Skeletal muscle tissue (tissue), 4 donors: Measurements from ENCODE around the gene WIZ. TPM values are rescaled to one million over a fixed set of nuclear protein-coding genes. Genes with fewer than 3 reads are reported as not detected.
"Not testable (repeated sequence)": the region's sequence is repeated elsewhere in the genome, so short reads cannot be mapped to it uniquely, and the experiment has no call there.

Experiments used
- H3K27ac ChIP-seq: one replicate; pipeline ENCODE4 v1.7.0; 2013; ENCODE audit warnings: mild to moderate bottlenecking, low read depth, low read length, inconsistent platforms
- H3K27me3 ChIP-seq, 3 donors: one replicate each; pipeline ENCODE4 v1.7.0; 2013; ENCODE audit warnings: low read length in 3 of 3; ENCODE audit not compliant: control insufficient read depth in 3 of 3, insufficient read depth in 3 of 3
- H3K36me3 ChIP-seq, 3 donors: one replicate each; pipeline ENCODE4 v1.7.0; 2013; ENCODE audit warnings: low read length in 3 of 3; ENCODE audit not compliant: control insufficient read depth in 3 of 3, insufficient read depth in 3 of 3
- H3K4me1 ChIP-seq, 3 donors: one replicate each; pipeline ENCODE4 v1.7.0; 2013; ENCODE audit warnings: low read length in 3 of 3, mild to moderate bottlenecking in 3 of 3; ENCODE audit not compliant: control insufficient read depth in 3 of 3, insufficient read depth in 3 of 3
- H3K4me3 ChIP-seq, 3 donors: one replicate each; pipeline ENCODE4 v1.7.0; 2013; ENCODE audit warnings: low read length in 3 of 3
- H3K9ac ChIP-seq, 3 donors: one replicate each; pipeline ENCODE4 v1.7.0; 2013; ENCODE audit warnings: low read length in 3 of 3, mild to moderate bottlenecking in 3 of 3, moderate library complexity in 2 of 3, low read depth in 1 of 3
- H3K9me3 ChIP-seq, 3 donors: one replicate each; pipeline ENCODE4 v1.7.0; 2013; ENCODE audit warnings: low read length in 3 of 3; ENCODE audit not compliant: control insufficient read depth in 3 of 3
- total RNA-seq: library from RNA; depleted of rRNA; stranded (reverse); fragments of >200 nt; gene quantifications from one replicate; pipeline ENCODE4 v1.2.3, GENCODE V29; 2014
- donor health status: Osteomylitis.

WIZ gene
- total RNA-seq, 1 donor from 2014 or later, result 3.7 TPM

- Histone ChIP-seq H3K36me3 (peaks cover 38 to 49% (median 47%) of the 10 kb centered on the region in 3 donors), H3K27ac (peak overlapping the region; percentile 66), H3K9me3 (no peaks in the 10 kb centered on the region), H3K4me3 (no peak overlapping the region), H3K4me1 (peaks cover 23 to 44% (median 25%) of the 10 kb centered on the region in 3 donors), H3K9ac (peak overlapping the region in 2 of 3 donors; percentile 45 to 50), H3K27me3 (no peaks in the 10 kb centered on the region)
Observed at GRCh38 chr19:15422296-15423075, 27.3 kb downstream of the WIZ start.

GRCh38 chr19:15421721-15422260 lies 28.0 kb downstream of the WIZ start:
- H3K27ac ChIP-seq, result peak overlapping the region; percentile 66
- peaks cover 30 to 51% (median 32%) of the 10 kb centered on the region in 3 donors for H3K4me1 ChIP-seq
- H3K36me3 ChIP-seq, result peaks cover 31 to 42% (median 40%) of the 10 kb centered on the region in 3 donors
- peak overlapping the region in 2 of 3 donors; percentile 45 to 50 for H3K9ac ChIP-seq
- H3K9me3 ChIP-seq, result no peaks in the 10 kb centered on the region
- H3K27me3 ChIP-seq, result no peaks in the 10 kb centered on the region
- H3K4me3 ChIP-seq, result no peak overlapping the region

GRCh38 chr19:15421136-15421695 lies 28.5 kb downstream of the WIZ start:
- Histone ChIP-seq H3K4me3 (no peak overlapping the region), H3K4me1 (peaks cover 35 to 57% (median 37%) of the 10 kb centered on the region in 3 donors), H3K27ac (peak overlapping the region; percentile 66), H3K9ac (peak overlapping the region in 2 of 3 donors; percentile 45 to 50), H3K9me3 (no peaks in the 10 kb centered on the region), H3K36me3 (peaks cover 28 to 38% (median 34%) of the 10 kb centered on the region in 3 donors), H3K27me3 (no peaks in the 10 kb centered on the region)

GRCh38 chr19:15419413-15420025 lies 30.2 kb downstream of the WIZ start:
- Histone ChIP-seq H3K4me3 (peak overlapping the region; percentile 78 to 100 (median 87)), H3K27ac (no peak overlapping the region), H3K9ac (peak overlapping the region; percentile 70 to 84 (median 80)), H3K27me3 (no peaks in the 10 kb centered on the region), H3K9me3 (no peaks in the 10 kb centered on the region), H3K4me1 (peaks cover 39 to 66% (median 42%) of the 10 kb centered on the region in 3 donors), H3K36me3 (peaks cover 16 to 25% (median 24%) of the 10 kb centered on the region in 3 donors)

GRCh38 chr19:15418579-15419412 lies 31.0 kb downstream of the WIZ start, which contains the start of gene AKAP8L:
Gene AKAP8L (minus strand): TSS chr19:15418988. CDS start chr19:15418923, 65 bp downstream.
- H3K27ac ChIP-seq, result peak within 1 kb of the TSS; percentile 92
- H3K9ac ChIP-seq, result peak within 1 kb of the TSS; percentile 97 to 99 (median 98)
- peaks cover 41 to 74% (median 42%) of the 10 kb centered on the region in 3 donors for H3K4me1 ChIP-seq

GRCh38 chr19:15418231-15418578 lies 31.6 kb downstream of the WIZ start:
- peak overlapping the region; percentile 97 to 99 (median 98) for H3K9ac ChIP-seq
- H3K4me3 ChIP-seq, result peak overlapping the region; percentile 96 to 100 (median 97)
- peaks cover 5 to 12% (median 11%) of the 10 kb centered on the region in 3 donors for H3K36me3 ChIP-seq
- H3K9me3 ChIP-seq, result no peaks in the 10 kb centered on the region
- H3K27ac ChIP-seq, result peak overlapping the region; percentile 92
- H3K4me1 ChIP-seq, result peaks cover 46 to 80% (median 48%) of the 10 kb centered on the region in 3 donors
- H3K27me3 ChIP-seq, result no peaks in the 10 kb centered on the region

More at GRCh38 chr19:15418579-15419412, 31.0 kb downstream of the WIZ start, which contains the start of gene AKAP8L:
- Histone ChIP-seq H3K36me3 (peaks cover 11 to 18% (median 17%) of the 10 kb centered on the region in 3 donors), H3K4me3 (peak within 1 kb of the TSS; percentile 96 to 100 (median 97)), H3K27me3 (no peaks in the 10 kb centered on the region), H3K9me3 (no peaks in the 10 kb centered on the region)

GRCh38 chr19:15417699-15418098 lies 32.1 kb downstream of the WIZ start:
- H3K4me1 ChIP-seq, result peaks cover 51 to 83% (median 53%) of the 10 kb centered on the region in 3 donors

GRCh38 chr19:15412832-15413231 lies 36.9 kb downstream of the WIZ start:
- peak overlapping the region in 2 of 3 donors; percentile 17 for H3K4me3 ChIP-seq
- H3K9me3 ChIP-seq, result no peaks in the 10 kb centered on the region
- no peaks in the 10 kb centered on the region for H3K27me3 ChIP-seq
- H3K36me3 ChIP-seq, result peaks cover 6 to 14% (median 12%) of the 10 kb centered on the region in 3 donors
- peak overlapping the region; percentile 56 for H3K27ac ChIP-seq
- H3K4me1 ChIP-seq, result peaks cover 49 to 79% (median 66%) of the 10 kb centered on the region in 3 donors
- H3K9ac ChIP-seq, result peak overlapping the region; percentile 28 to 51 (median 40)

More at GRCh38 chr19:15417699-15418098, 32.1 kb downstream of the WIZ start:
- peak overlapping the region; percentile 97 to 99 (median 98) for H3K9ac ChIP-seq
- H3K36me3 ChIP-seq, result peaks cover 2 to 7% (median 6%) of the 10 kb centered on the region in 3 donors
- no peaks in the 10 kb centered on the region for H3K27me3 ChIP-seq
- H3K9me3 ChIP-seq, result no peaks in the 10 kb centered on the region
- H3K4me3 ChIP-seq, result peak overlapping the region; percentile 96 to 100 (median 97)
- H3K27ac ChIP-seq, result peak overlapping the region; percentile 92

GRCh38 chr19:15411351-15411750 lies 38.4 kb downstream of the WIZ start:
- Histone ChIP-seq H3K4me1 (peaks cover 42 to 72% (median 58%) of the 10 kb centered on the region in 3 donors), H3K36me3 (peaks cover 6 to 14% (median 10%) of the 10 kb centered on the region in 3 donors), H3K27ac (peak overlapping the region; percentile 40)

More at GRCh38 chr19:15411351-15411750, 38.4 kb downstream of the WIZ start:
- not testable (repeated sequence) for H3K9me3 ChIP-seq, H3K9ac ChIP-seq, H3K27me3 ChIP-seq, H3K4me3 ChIP-seq
